ENCODE data around the gene UNC13C. TPM values are rescaled to one million over a fixed set of nuclear protein-coding genes. Genes with fewer than 3 reads are reported as not detected.

Gene UNC13C
- total RNA-seq, 1 donor from 2014 or later = not detected

DNA sequence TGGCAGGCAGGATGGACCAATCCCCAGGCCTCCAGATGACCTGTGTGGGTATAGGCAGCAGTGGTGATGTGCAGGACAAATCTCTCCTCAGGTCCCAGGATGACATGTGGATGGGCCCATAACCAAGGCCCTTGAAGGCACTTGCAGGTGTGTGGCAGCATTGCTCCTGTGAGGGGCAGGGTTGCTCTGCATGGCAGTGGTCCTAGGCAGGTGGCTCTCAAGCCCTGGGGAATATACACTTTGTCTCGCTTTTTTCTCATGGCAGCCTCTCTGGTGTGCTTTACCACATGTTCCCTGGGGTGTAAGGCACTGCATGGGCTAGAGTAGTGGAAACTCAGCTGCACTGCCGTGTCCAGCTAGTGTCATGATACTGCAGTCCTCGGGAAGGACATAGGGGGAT, 503.6 kb downstream of the UNC13C start:
- no peaks in the 10 kb centered on the region for H3K27me3 ChIP-seq
- intact Hi-C loops (cut with DNase I) = no loop called here
- no peak for DNase-seq (ENCODE audit: extremely low spot score in 2 of 2)
- H3K27ac ChIP-seq = no peak overlapping the region
- no peak overlapping the region for H3K4me3 ChIP-seq
- no peaks in the 10 kb centered on the region for H3K36me3 ChIP-seq
- no peaks in the 10 kb centered on the region for H3K9me3 ChIP-seq
- no peaks in the 10 kb centered on the region for H3K4me1 ChIP-seq
- TF ChIP-seq POLR2A (IDR thresholded peaks at IDR 0.05) (no peak), POLR2AphosphoS5 (IDR thresholded peaks at IDR 0.05; ENCODE audit: insufficient read depth in 1 of 2, low read depth in 1 of 2) (no peak), CTCF (IDR thresholded peaks at IDR 0.05) (no peak)

DNA sequence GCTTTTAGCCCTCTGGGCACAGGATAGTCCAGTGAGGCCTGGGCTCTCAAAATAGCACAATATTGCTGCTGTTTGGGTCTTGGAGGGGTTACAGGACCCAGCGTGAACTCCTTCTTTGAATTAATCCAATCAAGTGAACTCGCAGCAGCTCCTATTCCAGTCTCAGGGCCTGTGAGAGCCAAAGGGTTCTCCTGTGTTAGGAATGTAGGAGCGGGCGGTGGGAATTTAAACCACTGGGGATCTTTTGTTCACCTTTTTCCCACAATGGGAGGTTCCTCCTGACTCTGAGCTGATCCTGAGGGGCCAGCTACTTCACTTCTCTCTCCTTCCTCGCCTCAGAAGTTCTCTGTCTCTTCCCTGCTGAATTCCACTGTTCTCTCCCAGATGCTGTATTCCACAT, 504.0 kb downstream of the UNC13C start:
- no peak for DNase-seq (ENCODE audit: extremely low spot score in 2 of 2)
- H3K4me1 ChIP-seq = no peaks in the 10 kb centered on the region
- no peaks in the 10 kb centered on the region for H3K9me3 ChIP-seq
- intact Hi-C loops (cut with DNase I) = no loop called here
- H3K36me3 ChIP-seq = no peaks in the 10 kb centered on the region
- no peak overlapping the region for H3K4me3 ChIP-seq
- H3K27me3 ChIP-seq = no peaks in the 10 kb centered on the region
- no peak for TF ChIP-seq POLR2AphosphoS5 (IDR thresholded peaks at IDR 0.05; ENCODE audit: insufficient read depth in 1 of 2, low read depth in 1 of 2)
- no peak for TF ChIP-seq POLR2A (IDR thresholded peaks at IDR 0.05)
- no peak for TF ChIP-seq CTCF (IDR thresholded peaks at IDR 0.05)
- no peak overlapping the region for H3K27ac ChIP-seq

- H3K27me3 ChIP-seq = no peaks in the 10 kb centered on the region
- TF ChIP-seq POLR2AphosphoS5 (IDR thresholded peaks at IDR 0.05; ENCODE audit: insufficient read depth in 1 of 2, low read depth in 1 of 2) = no peak
- TF ChIP-seq POLR2A (IDR thresholded peaks at IDR 0.05) = no peak
- TF ChIP-seq CTCF (IDR thresholded peaks at IDR 0.05) = no peak
- H3K36me3 ChIP-seq = no peaks in the 10 kb centered on the region
- H3K4me1 ChIP-seq = no peaks in the 10 kb centered on the region
- H3K9me3 ChIP-seq = no peaks in the 10 kb centered on the region
- no peak for DNase-seq (ENCODE audit: extremely low spot score in 2 of 2)
- intact Hi-C loops (cut with DNase I) = no loop called here
- H3K27ac ChIP-seq = no peak overlapping the region
- no peak overlapping the region for H3K4me3 ChIP-seq
Measured at GRCh38 chr15:54500330-54500729, 522.1 kb downstream of the UNC13C start.

DNA sequence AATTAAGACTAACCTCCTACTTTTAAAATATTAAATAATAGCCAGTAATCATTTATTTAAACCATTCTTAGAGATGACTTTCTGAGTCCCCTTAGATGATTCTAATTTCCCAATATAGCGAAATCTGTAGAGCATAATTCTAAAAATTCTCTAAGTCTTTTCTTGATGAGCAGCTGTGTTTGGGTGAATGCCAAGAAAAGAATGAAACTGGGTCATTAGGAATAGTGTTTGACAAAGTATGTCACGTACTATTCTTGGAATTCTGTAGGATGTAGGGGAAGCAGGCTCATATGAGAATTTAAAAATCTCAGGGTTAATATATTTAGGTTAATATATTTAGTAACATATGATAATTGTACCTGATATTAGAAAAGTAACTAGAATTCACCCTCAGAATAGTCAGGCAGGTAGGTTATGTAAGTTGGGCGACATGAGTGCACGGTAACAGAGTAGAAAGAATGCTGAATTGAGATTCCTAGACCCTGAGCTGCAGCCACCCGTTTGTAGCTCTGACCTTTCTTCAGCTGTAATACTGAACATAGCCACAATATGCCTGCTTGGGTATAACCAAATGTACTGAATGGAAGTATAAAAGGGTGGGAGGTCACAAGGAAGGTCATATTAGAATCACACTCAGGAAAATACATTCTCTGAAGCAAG, 524.3 kb downstream of the UNC13C start:
- no peaks in the 10 kb centered on the region for H3K9me3 ChIP-seq
- H3K4me3 ChIP-seq = no peak overlapping the region
- TF ChIP-seq POLR2AphosphoS5 (IDR thresholded peaks at IDR 0.05; ENCODE audit: insufficient read depth in 1 of 2, low read depth in 1 of 2) = no peak
- TF ChIP-seq POLR2A (IDR thresholded peaks at IDR 0.05) = no peak
- no peak for TF ChIP-seq CTCF (IDR thresholded peaks at IDR 0.05)
- H3K27ac ChIP-seq = no peak overlapping the region
- no peaks in the 10 kb centered on the region for H3K4me1 ChIP-seq
- no peaks in the 10 kb centered on the region for H3K36me3 ChIP-seq
- intact Hi-C loops (cut with DNase I) = no loop called here
- no peaks in the 10 kb centered on the region for H3K27me3 ChIP-seq
- DNase-seq (ENCODE audit: extremely low spot score in 2 of 2) = no peak

DNA sequence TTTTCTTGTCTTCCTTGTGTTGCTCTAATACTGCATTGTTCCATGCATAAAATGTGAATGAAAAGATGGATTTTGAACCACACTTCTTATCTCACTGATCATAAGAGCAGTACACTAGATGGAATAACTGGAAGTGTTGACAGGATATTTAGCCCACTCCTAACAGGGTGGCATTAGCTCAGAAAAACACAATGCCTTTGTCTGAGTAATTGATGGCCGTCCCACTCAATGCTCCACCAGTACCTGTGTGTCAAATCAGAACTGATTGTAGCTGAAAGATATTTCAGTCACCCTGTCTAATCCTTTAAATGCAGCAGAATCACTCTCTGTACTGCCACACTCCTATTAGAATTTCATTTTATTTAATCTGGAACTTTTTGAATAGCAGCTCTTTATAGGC, 526.5 kb downstream of the UNC13C start:
- Histone ChIP-seq H3K4me1 (no peaks in the 10 kb centered on the region), H3K27ac (no peak overlapping the region), H3K4me3 (no peak overlapping the region), H3K9me3 (no peaks in the 10 kb centered on the region), H3K27me3 (no peaks in the 10 kb centered on the region), H3K36me3 (no peaks in the 10 kb centered on the region)
- no peak for DNase-seq (ENCODE audit: extremely low spot score in 2 of 2)
- intact Hi-C loops (cut with DNase I) = no loop called here
- TF ChIP-seq POLR2A (IDR thresholded peaks at IDR 0.05) (no peak), CTCF (IDR thresholded peaks at IDR 0.05) (no peak)

Measured in vagina (tissue), 2 donors.